Liver (tissue), 9 donors: ENCODE results near the gene PPP1R3D. TPM values are rescaled to one million over a fixed set of nuclear protein-coding genes. Genes with fewer than 3 reads are reported as not detected.

Experiments
- DNase-seq: peaks from one replicate; pipeline ENCODE4 v3.0.0-alpha.2; 2017; ENCODE audit warnings: low spot score
- H3K27ac ChIP-seq, 2 donors: one replicate each; pipeline ENCODE4 v1.7.0; 2013; ENCODE audit warnings: inconsistent platforms in 2 of 2, low read length in 2 of 2, control low read depth in 1 of 2, low read depth in 1 of 2, mild to moderate bottlenecking in 1 of 2
- H3K27me3 ChIP-seq, 4 donors: one replicate each; pipeline versions ENCODE4 v1.6.1 to v1.7.0; 2013; ENCODE audit warnings: low read length in 3 of 4, inconsistent platforms in 1 of 4, mild to moderate bottlenecking in 1 of 4, moderate library complexity in 1 of 4; ENCODE audit not compliant: control insufficient read depth in 4 of 4, insufficient read depth in 4 of 4
- H3K36me3 ChIP-seq, 4 donors: one replicate each; pipeline versions ENCODE4 v1.6.1 to v1.7.0; 2013; ENCODE audit warnings: low read length in 3 of 4, mild to moderate bottlenecking in 3 of 4, low read depth in 1 of 4, moderate library complexity in 1 of 4; ENCODE audit not compliant: control insufficient read depth in 4 of 4, insufficient read depth in 3 of 4
- H3K4me1 ChIP-seq, 4 donors: one replicate each; pipeline versions ENCODE4 v1.6.1 to v1.7.0; 2013; ENCODE audit warnings: low read length in 3 of 4, mild to moderate bottlenecking in 3 of 4, moderate library complexity in 1 of 4; ENCODE audit not compliant: control insufficient read depth in 4 of 4, insufficient read depth in 4 of 4
- H3K4me3 ChIP-seq, 3 donors: one replicate each; pipeline versions ENCODE4 v1.6.1 to v1.7.0; 2013; ENCODE audit warnings: low read length in 3 of 3, control low read depth in 1 of 3, low read depth in 1 of 3, mild to moderate bottlenecking in 1 of 3
- H3K9ac ChIP-seq, 2 donors: one replicate each; pipeline ENCODE4 v1.7.0; 2013; ENCODE audit warnings: low read length in 2 of 2, mild to moderate bottlenecking in 2 of 2, moderate library complexity in 2 of 2, control low read depth in 1 of 2, low read depth in 1 of 2
- H3K9me3 ChIP-seq, 4 donors: one replicate each; pipeline versions ENCODE4 v1.6.1 to v1.7.0; 2013; ENCODE audit warnings: low read length in 3 of 4; ENCODE audit not compliant: control insufficient read depth in 4 of 4
- ATF3 ChIP-seq: IDR thresholded peaks from 2 replicates; pipeline ENCODE4 v1.6.1; 2016; ENCODE audit warnings: antibody characterized with exemption
- CTCF ChIP-seq: fragments of 150-350 bp; IDR thresholded peaks from 2 replicates; pipeline ENCODE4 v1.5.1; 2017; ENCODE audit warnings: improper control_type of control experiment, low read depth, low read length; ENCODE audit not compliant: missing input control
- FOXA2 ChIP-seq: IDR thresholded peaks from 2 replicates; pipeline ENCODE4 v1.6.1; 2016; ENCODE audit warnings: antibody characterized with exemption
- JUND ChIP-seq, 2 donors: IDR thresholded peaks; 2 replicates each; pipeline ENCODE4 v1.6.1; 2016; ENCODE audit warnings: antibody characterized with exemption in 2 of 2
- MAX ChIP-seq: IDR thresholded peaks from 2 replicates; pipeline ENCODE4 v1.6.1; 2016; ENCODE audit warnings: antibody characterized with exemption
- RAD21 ChIP-seq, 2 donors: IDR thresholded peaks; 2 replicates each; pipeline ENCODE4 v1.6.1; 2016; ENCODE audit warnings: antibody characterized with exemption in 2 of 2, mild to moderate bottlenecking in 2 of 2
- RXRA ChIP-seq, 2 donors: IDR thresholded peaks; 2 replicates each; pipeline ENCODE4 v1.6.1; 2017 to 2018; ENCODE audit warnings: antibody characterized with exemption in 2 of 2, mild to moderate bottlenecking in 1 of 2
- TAF1 ChIP-seq: conservative IDR thresholded peaks from 2 replicates; pipeline ENCODE4 v1.6.1; 2016; ENCODE audit warnings: antibody characterized with exemption, mild to moderate bottlenecking
- YY1 ChIP-seq: IDR thresholded peaks from 2 replicates; pipeline ENCODE4 v1.6.1; 2016; ENCODE audit warnings: antibody characterized with exemption, mild to moderate bottlenecking
- ZBTB33 ChIP-seq: IDR thresholded peaks from 2 replicates; pipeline ENCODE4 v1.6.1; 2016; ENCODE audit warnings: antibody characterized with exemption
- WGBS: extraction: QIAGEN DNeasy Blood & Tissue Kit; methylation state at CpG from one replicate; pipeline ENCODE4 v1.1.7; 2013; 5-methylcytosine and 5-hydroxymethylcytosine counted together
- polyA plus RNA-seq, 2 donors: library from polyadenylated mRNA; stranded (reverse) in 1 of 2; unstranded in 1 of 2; fragments of 200-250 nt in 1 of 2; fragments of >200 nt in 1 of 2; fragmentation: Nextera tagmentation in 1 of 2; extraction: Ambion mirVana in 1 of 2; gene quantifications; one replicate each; pipeline versions ENCODE4 v1.2.1 to v1.2.3, GENCODE V29; 2013 to 2015
- total RNA-seq, 2 donors: library from RNA; depleted of rRNA; stranded (reverse); fragments of >200 nt; gene quantifications; one replicate each; pipeline ENCODE4 v1.2.3, GENCODE V29; 2014
- donor health status: healthy.
- donor health status: healthy.
- donor health status: healthy.
- donor health status: healthy.
- donor health status: healthy.

The PPP1R3D gene
- total and polyA plus RNA-seq, 4 donors: 0.28 to 2.2 (median 1.0) TPM

GRCh38 chr20:59949911-59950310 is 9.8 kb upstream of the PPP1R3D start:
- DNase-seq: no peak
- no peaks in the 10 kb centered on the region for H3K9me3 ChIP-seq
- no peak overlapping the region for H3K4me3 ChIP-seq
- H3K36me3 ChIP-seq: peaks cover 0 to under 1% (median 0%) of the 10 kb centered on the region in 4 donors
- no peaks in the 10 kb centered on the region for H3K27me3 ChIP-seq
- WGBS: 96% methylated on average over 6 of the region's 6 CpGs
- TF ChIP-seq YY1 (no peak), MAX (no peak), TAF1 (no peak), JUND (IDR thresholded peaks at IDR 0.05) (no peak)
- H3K4me1 ChIP-seq: no peaks in the 10 kb centered on the region
- no peak overlapping the region for H3K27ac ChIP-seq
- no peak overlapping the region for H3K9ac ChIP-seq

- peaks cover 0 to 6% (median 4%) of the 10 kb centered on the region in 4 donors for H3K36me3 ChIP-seq
- TF ChIP-seq ATF3 (no peak), RXRA (IDR thresholded peaks at IDR 0.05) (no peak), JUND (IDR thresholded peaks at IDR 0.05) (no peak), RAD21 (IDR thresholded peaks at IDR 0.05) (peak; percentile 82 to 85), CTCF (peak; percentile 67), FOXA2 (no peak)
- H3K4me1 ChIP-seq: no peaks in the 10 kb centered on the region
- DNase-seq: no peak
- H3K27me3 ChIP-seq: no peaks in the 10 kb centered on the region
- no peak overlapping the region for H3K27ac ChIP-seq
- H3K9ac ChIP-seq: no peak overlapping the region
- no peak overlapping the region for H3K4me3 ChIP-seq
- 51% methylated on average over 7 of the region's 7 CpGs for WGBS
- no peaks in the 10 kb centered on the region for H3K9me3 ChIP-seq
Measured at GRCh38 chr20:59948828-59949720, 9.0 kb upstream of the PPP1R3D start.

GRCh38 chr20:59948212-59948611 is 8.1 kb upstream of the PPP1R3D start:
- Histone ChIP-seq H3K4me3 (no peak overlapping the region), H3K4me1 (no peaks in the 10 kb centered on the region), H3K36me3 (peaks cover 0 to 8% (median 6%) of the 10 kb centered on the region in 4 donors), H3K27me3 (no peaks in the 10 kb centered on the region), H3K27ac (no peak overlapping the region), H3K9me3 (no peaks in the 10 kb centered on the region), H3K9ac (peak overlapping the region in 1 of 2 donors; percentile 29)
- no peak for DNase-seq
- TF ChIP-seq ZBTB33: no peak
- TF ChIP-seq JUND (IDR thresholded peaks at IDR 0.05): no peak
- WGBS: 70% methylated on average over 1 of the region's 1 CpG
